HFF-Myc (cell line): ENCODE measurements around the gene P2RX7.
A peak's percentile ranks its signal among the peaks of the same experiment; 100 is the strongest.

ENCODE experiments used
- DNase-seq: peaks from one replicate; pipeline ENCODE4 v3.0.0-alpha.2; 2011; ENCODE audit warnings: low read depth; ENCODE audit errors: extremely low read depth
- H3K4me3 ChIP-seq: replicated peaks from 2 replicates; pipeline ENCODE4 v1.5.1; 2011; ENCODE audit warnings: low read depth, mild to moderate bottlenecking, control low read depth, low read length
- TF ChIP-seq, protein P1 (sequence below): IDR thresholded peaks from 2 replicates; pipeline ENCODE4 v1.5.1; 2012; ENCODE audit warnings: mild to moderate bottlenecking, low read depth, low read length, control low read depth; ENCODE audit errors: missing control alignments

The P2RX7 gene

DNA sequence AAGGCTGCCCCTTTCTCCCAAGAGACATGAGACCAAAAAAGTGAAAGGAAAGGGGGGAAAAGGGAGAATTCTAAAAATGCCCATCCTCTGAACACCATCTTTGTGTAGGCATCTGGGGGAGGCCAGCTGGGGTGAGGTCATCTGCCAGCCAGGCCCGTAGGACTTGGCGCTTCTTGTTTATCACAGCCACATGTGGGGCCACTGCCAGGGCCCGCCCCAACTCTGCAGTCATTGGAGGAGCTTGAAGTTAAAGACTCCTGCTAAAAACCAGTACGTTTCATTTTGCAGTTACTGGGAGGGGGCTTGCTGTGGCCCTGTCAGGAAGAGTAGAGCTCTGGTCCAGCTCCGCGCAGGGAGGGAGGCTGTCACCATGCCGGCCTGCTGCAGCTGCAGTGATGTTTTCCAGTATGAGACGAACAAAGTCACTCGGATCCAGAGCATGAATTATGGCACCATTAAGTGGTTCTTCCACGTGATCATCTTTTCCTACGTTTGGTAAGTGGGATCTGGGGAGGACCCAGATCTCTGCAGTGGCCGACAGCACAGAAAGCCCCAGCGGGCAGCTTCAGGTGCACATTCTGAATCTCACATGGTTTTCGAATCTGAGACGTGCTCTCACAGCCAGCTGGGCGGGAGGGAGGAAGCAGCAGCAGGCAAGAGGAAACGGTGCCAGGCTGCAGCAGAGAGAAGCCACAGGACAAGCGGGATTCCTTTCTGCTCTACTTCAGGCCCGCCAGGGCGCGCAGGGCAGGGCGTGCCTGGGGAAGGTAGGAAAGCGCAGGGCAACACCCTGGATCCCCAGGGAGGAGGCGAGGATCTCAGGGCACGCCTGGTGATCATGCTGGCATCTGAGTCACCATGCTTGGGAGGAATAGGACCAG is at the start of gene P2RX7:
P2RX7 (plus strand) TSS at position 276 of the 881 bp plus-strand sequence; CDS start at position 371, 95 bp downstream.
- TF ChIP-seq, protein P1, sequence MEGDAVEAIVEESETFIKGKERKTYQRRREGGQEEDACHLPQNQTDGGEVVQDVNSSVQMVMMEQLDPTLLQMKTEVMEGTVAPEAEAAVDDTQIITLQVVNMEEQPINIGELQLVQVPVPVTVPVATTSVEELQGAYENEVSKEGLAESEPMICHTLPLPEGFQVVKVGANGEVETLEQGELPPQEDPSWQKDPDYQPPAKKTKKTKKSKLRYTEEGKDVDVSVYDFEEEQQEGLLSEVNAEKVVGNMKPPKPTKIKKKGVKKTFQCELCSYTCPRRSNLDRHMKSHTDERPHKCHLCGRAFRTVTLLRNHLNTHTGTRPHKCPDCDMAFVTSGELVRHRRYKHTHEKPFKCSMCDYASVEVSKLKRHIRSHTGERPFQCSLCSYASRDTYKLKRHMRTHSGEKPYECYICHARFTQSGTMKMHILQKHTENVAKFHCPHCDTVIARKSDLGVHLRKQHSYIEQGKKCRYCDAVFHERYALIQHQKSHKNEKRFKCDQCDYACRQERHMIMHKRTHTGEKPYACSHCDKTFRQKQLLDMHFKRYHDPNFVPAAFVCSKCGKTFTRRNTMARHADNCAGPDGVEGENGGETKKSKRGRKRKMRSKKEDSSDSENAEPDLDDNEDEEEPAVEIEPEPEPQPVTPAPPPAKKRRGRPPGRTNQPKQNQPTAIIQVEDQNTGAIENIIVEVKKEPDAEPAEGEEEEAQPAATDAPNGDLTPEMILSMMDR, result no peak
- H3K4me3 ChIP-seq, result peak within 1 kb of the TSS; percentile 48
- DNase-seq, result peak; percentile 51

DNA sequence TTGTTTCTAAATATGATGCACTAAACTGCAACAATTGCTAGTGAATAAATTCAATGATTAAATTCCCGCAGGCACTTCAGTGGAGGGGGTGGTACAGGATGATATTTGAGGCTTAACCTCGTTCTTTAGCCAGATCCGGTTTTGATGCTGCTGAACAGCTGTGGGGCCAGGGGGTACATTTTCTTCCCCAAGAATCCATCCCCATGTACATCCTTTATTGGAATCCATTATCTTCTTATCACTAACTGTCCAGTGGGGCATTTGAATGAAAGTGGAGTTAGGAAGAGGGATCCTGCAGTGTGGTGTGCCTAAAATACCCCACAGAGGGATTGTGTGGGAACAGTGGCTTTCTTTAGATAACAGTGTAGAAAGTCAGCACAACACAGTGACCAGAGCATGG is 48.4 kb upstream of the P2RX7 start:
- H3K4me3 ChIP-seq, result no peak overlapping the region
- no peak for DNase-seq
- TF ChIP-seq, protein P1, result no peak

DNA sequence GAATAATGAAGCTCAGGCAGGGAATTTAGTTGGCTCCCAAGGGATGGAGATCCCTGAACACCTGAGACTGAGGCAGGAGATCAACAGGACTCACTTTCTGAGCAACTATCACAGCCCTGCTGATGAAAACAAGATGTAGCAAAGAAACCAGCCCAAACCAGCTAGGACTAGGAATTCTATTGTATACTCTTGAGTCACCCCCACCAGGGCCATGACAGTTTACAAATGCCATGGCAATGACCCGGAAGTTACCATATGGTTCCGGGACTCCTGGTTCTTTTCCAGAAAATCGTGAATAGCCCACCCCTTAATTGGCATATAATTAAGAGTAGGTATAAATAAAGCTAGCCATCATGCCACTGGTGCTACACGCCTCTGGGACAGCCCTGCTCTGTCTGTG is 47.6 kb upstream of the P2RX7 start:
- no peak overlapping the region for H3K4me3 ChIP-seq
- peak; percentile 19 for DNase-seq
- TF ChIP-seq, protein P1, result no peak

DNA sequence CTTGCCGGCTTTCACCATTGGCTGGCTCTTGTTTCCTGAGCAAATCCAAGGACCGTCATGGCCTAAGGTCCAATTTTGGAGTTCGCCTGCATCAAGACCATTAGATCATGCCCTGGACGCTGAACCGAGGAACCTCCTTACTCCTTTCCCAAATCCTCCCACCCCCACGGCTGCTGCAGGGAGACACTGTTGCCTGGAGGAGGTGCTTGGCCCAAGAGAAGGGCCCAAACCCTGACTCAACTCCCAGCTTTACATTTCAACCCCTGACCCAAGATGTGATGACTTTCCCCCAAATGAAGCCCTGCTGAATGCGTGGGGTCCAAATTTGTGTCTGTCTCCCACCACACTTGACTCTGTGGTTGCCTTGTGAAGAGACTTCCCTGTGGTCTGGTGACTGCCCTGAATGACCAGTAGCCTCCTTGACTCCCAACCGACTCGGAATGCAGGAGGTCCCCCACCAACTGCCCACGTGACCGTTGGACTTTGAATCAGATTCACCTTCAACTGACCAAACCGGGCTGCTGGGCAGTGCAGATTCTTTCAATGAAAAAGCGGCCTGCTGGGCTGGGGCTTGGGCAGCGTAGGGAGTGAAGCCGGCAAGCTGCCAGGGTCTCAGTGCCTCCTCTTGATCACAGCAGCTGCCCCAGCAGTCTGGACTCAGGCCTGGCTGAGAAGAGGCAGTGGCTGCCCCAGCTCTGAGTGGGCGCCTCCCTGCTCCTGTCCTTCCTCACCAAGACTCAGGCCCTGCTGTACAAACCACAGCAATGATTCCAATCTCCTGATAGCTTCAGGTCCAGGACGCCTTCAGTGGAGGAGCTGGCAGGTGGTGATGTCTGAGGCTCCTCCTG is 46.9 kb upstream of the P2RX7 start:
- H3K4me3 ChIP-seq, result no peak overlapping the region
- TF ChIP-seq, protein P1, result no peak
- no peak for DNase-seq

DNA sequence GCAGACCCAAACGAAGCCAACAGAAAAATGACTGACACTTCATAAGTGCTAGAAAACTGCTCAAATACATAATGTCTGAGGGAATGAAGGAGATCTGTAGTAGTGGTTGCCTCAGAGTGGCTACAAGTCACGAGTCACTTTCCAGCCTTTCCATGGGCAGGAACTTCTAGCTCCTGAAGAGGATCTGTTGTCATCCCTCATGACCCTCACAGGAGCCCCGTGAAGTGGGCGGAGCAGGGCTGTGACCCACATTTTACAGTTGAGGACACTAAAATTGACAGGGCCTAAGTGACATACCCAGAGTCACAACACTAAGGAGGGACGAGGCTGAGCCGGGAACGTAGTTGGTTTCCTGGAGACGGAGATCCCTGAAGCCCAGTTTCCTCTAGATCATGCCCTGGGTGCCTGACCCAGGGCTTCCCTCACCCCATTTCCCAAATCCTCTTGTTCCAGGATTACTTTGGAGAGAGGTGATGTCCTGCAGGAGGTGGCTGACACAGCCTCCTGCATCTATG is 45.8 kb upstream of the P2RX7 start:
- no peak overlapping the region for H3K4me3 ChIP-seq
- TF ChIP-seq, protein P1, result no peak
- DNase-seq, result no peak

DNA sequence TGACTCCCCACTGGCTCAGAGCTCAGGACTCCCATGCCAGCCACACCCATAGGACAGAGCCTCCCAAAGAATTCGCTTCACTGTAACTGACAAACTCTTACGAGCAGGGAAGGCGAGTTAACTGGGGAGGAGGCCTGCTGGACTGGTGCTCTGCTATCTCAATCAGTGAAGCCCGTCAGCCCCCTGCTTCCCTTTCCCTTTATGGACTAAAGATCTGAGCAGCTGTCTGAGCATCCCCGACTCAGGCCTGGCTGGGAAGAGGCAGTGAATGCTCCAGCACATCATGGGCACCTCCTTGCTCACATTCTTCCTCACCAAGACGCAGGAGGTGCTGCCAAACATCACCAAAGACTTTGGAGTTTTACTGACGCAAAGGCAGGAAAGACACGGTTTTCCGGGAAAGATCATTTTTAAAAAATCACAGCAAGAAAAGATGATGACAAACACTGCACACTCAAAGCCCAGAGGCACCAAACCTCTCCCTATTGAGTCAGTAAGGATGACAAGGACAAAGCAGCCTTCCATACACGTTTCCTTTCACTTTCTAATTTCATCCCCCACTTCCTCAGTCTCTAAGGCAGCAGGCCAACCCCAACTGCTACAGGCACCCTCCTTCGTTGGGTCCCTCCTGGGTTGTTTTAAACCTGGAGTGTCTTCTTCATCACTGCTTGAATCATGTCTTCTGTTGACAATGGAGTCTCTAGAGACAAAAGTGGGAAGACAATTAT is 45.0 kb upstream of the P2RX7 start:
- DNase-seq, result no peak

More for the DNA sequence above, 45.0 kb upstream of the P2RX7 start:
- TF ChIP-seq, protein P1, result no peak
- no peak overlapping the region for H3K4me3 ChIP-seq
